NOMO-1 treated with dmso at 0.1 percent for 144 hours (cell line): ENCODE results near the gene SERPINA5.

Experiments
- DNase-seq: peaks from one replicate; lab custom pipeline; 2025; ENCODE audit not compliant: unreplicated experiment; lab: John Stamatoyannopoulos, UW

SERPINA5 gene

DNA sequence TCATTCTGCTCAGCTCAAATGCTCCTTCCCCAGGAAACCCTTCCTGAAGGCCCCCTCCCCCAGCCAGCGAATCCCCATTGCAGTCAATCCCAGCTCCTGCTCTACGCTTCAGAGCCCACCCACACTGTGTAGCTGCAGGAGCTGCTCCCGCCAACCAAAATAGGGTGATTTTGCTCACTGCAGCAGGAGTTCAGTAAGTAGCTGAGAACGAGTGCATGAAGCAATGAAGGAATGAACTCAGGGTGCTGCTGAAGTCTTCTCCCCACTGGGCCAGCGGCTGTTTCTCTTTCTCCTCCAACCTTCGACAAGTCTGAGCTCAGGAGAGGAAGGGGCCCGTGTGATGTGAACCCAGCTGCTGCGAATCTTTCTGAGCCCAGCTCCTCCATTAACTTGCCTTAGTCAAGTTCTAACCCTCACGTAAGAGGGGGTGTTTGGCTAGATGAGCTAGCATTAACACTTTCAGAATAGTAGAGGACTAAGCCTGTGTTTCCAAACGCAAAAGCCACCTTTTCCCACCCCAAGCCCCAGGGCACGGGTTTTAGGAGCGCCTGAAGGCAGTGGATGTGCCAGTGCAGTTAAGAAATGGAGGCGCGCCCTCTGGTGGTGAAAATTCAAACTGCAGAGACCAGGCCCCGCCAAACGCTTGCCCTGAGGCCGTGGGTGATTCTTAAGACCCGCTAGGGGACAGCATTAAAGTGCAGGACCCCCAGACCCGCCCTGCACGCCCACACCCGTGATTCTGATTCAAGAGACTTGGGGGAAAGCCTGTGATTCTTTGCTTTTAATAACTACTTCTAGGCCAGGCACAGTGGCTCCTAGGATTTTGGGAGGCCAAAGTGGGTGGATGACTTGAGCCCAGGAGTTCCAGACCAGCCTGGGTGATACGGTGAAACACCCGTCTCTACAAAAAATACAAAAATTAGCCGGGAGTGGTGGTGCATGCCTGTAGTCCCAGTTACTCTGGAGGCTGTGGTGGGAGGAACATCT is 31.9 kb upstream of the SERPINA5 start:
- no peak for DNase-seq

DNA sequence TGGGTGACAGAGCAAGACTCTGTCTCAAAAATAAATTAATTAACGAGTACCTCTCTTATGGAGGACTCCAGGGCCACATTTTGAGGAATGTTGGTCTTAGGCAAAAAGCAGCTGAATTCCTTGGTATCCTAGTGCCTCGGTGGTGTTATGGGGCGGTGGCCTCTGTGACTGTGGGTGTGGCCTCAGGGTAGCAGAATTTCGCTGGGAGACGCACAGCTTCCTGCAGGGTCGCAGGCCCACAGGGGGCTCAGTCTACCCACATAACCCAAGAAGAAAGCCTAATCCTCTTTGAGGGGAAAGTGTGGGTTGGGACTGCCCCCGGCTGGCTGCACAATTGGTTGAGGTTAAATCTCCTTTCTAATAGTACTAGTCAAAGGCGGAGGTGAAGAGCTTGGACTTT is 31.2 kb upstream of the SERPINA5 start:
- DNase-seq, result no peak

DNA sequence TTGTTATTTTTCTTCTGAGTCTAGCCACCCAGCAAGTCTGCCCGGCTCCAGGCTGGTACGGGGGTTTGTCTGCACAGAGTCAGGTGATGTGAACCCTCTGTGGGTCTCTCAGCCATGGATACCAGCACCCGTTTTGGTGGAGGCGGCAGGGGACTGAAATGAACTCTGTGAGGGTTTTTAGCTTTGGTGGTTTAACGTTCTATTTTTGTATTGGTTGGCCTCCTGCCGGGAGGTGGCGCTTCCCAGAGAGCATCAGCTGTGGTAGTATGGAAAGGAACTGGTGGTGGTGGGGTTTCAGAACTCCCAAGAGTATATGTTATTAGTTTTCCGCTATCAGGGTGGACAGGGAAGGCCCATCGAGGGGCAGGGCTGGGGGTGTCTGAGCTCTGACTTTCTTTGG is 25.2 kb upstream of the SERPINA5 start:
- DNase-seq, result no peak

DNA sequence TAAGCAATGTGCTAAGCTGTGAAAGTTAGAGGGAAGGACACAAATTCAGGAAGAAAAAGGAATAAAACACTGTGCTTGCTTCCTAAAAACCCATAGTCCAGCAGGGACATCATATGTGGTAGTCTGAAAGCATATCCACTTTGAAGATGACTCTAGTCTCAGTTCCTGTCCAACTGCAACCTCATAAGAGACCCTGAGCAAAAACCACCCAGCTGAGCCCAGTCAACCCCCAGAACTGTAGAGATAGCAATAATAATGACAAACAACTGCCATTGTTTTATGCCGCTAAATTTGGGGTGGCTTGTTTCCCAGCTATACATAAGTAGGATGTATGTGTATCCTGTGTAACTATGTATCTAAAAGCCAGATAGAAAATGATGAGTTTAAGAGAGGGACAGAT is 23.9 kb upstream of the SERPINA5 start:
- DNase-seq, result no peak

DNA sequence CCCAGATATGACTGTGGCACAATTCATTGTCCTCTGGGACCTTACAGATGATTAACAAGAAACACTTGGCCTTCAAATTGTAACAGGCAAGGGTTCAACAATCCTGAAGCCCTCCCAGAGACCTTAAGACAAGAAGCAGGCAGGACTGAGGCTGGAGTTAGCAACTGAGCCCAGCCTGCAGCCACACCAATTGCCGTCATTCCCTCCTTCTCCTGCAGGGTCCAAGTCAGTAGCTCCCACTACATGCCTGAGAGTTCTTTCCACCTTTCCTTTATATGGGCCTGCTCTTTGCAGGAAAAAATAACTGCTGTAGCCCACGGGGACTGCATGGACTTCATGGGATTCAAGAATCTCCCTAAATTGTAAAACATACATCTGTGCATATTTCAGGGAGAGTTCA is 22.4 kb upstream of the SERPINA5 start:
- no peak for DNase-seq

DNA sequence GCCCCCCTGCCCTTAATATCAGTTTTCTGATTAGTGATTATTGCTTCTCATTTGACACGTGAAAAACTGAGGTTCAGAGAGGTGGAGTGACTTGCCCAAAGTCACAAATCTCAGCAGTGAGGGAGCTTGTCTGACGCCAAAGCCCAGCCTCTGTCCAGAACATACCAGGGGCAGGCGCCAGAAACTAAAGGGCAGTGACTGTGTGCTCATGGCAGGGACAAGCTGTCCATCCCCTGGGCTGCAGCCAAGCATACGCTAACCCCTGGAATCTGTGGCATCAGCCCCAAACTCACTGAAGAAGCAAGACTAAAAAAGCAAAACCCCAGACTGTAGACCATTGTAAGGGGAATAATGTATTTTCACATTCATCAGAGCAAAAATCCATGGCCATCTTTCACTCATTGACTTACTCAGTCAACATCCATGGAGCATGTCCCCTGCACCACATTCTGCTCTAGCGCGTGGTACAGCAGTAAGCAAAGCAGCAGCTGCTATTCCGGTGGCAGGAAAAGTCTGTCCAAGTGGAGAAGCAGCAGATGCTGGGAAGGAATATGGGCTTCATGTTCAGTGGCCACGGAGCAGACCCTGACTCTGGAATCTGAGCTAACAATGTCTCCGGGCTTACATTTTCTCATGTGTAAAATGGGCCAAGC is 21.5 kb upstream of the SERPINA5 start:
- DNase-seq, result no peak

DNA sequence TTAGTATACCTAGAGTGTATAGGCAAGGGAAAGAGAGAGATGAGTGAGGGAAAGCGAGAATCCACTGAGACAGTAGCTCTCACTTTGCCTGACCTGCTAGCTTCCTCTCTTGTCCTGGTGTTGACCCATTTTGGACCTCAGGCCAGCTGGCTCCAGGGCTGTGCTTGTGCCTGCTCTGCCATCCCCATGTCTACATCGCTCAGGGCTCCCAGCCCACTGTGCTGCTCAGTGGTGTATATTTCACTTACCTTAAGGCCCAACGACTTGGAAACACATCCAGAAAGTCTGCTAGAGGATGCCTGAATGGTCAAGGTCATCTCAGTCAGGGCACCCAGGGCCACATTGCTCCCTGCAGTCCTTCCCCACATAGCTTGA is 20.9 kb upstream of the SERPINA5 start:
- DNase-seq, result no peak

DNA sequence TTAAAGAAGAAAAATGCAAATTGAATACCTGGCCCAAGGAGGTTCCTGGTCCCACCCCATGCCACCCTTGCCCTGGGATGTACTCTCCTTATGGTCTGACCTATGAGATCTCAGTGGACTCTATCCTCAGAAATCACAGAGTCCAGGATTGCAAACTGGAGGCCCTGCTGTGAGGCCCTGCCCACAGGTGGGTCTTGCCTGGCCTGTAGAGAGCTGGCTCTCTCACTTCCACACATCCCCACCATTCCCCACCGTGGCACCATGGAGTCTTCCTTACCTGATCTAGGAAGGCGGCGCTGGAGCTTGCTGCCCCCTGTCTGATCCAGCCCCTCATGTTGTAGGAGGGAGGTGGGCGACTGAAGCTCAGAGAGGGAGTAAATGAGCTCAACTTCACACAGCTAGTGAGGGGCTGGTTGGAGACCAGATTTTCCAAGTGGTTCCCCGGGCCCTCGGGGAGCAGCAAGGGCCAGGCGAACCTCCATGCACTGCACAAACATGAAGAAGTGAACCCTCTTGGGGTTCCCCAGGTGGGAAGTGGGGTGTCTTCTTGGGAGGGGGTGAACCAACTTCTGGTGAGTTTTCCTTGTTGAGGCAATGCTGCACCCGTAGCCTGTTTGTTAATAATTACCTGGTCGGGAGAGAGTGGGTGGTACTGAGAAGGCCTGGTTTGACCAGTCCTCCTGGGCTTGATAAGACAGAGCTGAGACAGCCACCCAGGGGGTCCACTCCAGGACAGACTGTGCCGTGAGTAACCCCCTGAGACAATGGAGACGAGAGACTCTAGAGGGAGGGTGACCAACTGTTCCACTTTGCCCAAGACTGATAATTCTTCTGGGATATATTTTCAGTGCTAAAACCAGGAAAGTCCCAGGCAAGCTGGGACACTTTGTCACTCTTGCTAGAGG is 20.2 kb upstream of the SERPINA5 start, which contains the start of gene SERPINA4:
TSS of gene SERPINA4 (plus strand) at position 692 of the 905 bp plus-strand sequence. CDS start 2,041 bp downstream, outside the sequence.
- no peak for DNase-seq

DNA sequence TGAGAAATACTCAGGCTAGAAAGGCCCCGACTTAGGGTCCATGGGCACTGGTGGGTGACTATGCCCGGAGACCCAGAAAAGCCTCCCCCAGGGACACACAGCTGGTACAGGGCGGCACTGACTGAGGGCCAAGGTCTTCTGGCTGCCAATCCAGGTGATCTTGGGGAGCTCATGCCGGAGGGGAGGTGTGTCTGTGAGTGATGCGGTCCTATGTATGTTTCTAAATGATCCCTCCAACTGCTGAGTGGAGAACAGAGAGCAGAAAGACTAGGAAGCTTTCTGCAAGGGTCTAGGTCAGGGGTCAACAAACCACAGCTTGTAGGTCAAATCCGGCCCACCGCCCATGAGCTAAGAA is 19.6 kb upstream of the SERPINA5 start:
- DNase-seq, result no peak

DNA sequence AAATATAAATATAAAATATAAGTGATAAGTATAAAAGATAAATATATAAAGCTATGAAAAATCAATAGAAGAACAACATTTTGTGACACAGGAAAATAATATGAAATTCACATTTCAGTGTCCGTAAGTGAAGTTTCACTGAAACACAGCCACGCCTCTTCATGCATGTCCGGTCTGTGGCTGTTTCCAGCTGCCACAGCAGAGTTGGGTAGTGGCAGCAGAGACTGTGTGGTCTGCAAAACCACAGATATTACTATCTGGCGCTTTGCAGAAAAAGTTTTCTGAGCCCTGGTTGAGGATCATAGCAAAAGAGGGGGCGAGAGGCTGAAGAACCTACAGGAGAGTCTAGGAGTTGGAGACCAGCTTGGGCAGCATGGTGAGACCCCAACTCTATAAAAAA is 19.2 kb upstream of the SERPINA5 start:
- DNase-seq, result no peak

DNA sequence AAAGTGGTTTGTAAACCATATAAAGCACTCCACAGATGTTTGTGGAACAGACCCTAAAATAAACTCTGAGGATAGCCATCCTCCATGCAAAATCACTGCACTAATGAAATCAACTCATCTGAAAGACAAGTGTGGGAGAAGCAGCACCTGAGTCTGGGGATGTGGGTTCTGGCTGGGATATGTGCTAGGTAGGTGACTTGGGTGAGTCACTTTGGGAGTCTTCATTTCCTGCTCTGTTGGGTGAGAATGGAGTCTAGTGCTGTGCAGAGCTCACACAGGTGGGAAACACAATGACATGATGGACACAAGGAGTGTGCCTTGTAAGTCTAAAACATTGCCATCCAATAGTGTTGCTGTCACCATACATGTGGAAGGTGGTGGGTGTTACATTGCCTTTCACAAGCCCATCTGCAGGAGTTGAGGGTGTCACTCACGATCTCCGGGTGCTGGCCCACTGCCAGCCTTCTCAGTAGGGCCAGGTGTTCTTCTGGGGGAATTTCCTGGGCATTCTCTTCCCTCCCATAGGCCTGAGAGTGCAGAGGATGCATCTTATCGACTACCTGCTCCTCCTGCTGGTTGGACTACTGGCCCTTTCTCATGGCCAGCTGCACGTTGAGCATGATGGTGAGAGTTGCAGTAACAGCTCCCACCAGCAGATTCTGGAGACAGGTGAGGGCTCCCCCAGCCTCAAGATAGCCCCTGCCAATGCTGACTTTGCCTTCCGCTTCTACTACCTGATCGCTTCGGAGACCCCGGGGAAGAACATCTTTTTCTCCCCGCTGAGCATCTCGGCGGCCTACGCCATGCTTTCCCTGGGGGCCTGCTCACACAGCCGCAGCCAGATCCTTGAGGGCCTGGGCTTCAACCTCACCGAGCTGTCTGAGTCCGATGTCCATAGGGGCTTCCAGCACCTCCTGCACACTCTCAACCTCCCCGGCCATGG is 18.0 kb upstream of the SERPINA5 start:
- no peak for DNase-seq

DNA sequence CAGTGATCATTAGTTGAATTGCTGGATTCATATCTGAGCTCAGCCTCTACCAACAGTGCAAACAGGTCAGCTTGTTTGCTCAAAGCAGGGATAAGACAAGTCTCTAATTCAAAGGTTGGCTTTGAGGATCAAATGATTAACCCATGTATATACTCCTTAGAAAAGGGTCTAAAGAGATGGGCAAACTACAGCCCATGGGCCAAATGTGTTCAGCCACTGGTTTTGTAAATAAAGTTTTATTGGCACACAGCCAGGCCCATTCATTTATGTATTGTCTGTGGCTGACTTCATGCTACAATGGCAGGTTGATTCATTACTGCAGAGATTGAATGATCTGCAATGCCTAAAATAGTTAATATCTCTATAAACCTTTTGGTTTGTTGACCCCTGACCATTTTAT is 16.8 kb upstream of the SERPINA5 start:
- no peak for DNase-seq

DNA sequence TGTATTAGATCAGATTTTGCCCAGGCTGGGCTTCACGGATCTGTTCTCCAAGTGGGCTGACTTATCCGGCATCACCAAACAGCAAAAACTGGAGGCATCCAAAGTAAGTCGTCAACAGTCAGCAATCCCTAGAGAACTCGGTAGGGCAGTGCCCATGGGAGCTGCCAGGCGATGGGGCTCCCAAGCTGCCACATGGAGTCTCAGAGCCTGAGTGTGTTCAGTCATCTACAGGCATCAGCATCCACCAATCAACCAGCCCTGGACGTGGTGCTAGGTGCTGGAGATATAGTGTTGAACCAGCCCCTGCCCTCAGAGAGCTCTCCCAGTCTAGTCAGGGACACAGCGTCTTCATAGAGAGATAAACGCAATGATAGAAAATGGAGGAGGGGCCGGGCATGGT is 13.0 kb upstream of the SERPINA5 start:
- no peak for DNase-seq

DNA sequence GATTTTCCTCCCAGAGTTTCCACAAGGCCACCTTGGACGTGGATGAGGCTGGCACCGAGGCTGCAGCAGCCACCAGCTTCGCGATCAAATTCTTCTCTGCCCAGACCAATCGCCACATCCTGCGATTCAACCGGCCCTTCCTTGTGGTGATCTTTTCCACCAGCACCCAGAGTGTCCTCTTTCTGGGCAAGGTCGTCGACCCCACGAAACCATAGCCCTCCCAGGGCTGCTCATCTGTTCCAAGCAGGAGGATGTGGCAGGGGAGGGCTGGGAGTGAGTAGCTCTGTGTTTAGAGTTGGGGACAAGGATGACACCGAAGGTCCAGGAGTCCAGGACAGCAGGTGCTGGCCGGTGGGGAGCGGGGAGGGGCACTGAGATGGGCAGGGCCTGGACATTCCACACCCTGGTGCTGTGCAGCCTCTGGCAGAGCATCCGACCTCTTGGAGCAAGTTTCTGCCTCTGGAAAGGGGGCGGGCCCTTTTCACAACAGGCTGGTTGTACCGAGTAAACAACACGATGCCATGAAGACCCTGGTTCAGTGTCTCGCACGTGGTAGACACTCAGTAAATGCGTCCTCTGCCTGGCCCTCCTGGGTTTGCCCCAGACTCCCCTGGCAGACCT is 11.7 kb upstream of the SERPINA5 start:
- DNase-seq, result no peak

DNA sequence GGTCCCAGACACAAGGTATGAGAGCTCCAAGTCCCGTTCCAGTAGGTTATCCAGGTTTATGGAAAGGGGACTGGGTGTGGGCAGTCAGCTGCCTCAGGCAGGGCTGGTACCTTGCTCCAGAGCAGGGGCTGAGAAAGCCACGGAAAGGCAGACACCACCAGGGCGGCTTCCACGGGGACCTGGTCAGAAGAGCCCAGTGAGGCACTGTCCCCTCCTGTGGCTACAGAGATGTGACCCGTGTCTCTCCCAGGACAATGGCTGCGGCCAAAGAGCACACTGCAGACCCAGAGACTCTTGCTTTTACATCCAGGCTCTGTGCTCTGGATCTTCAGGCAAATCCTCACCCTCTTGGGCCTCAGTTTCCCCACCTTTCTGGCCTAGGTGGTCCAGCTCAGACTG is 11.2 kb upstream of the SERPINA5 start:
- no peak for DNase-seq

DNA sequence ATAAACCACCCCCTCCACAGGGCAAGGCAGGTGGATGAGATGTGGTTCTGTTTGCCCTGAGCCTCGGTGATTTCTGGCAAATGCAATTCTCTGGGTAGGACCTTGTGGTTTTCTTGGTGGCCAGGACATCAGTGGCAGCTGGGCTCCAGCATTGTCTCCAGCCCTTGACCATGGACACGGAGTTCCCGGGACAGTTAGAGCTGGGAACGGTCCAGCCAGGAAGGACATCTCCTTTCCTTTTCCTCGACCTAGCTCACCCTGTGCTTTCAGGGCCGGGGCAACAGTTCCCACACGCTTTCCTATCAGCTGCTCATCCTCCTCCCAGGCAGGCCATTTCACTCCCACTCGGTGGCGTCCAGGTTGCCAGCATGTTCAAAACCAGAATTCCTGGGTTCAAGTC is 10.8 kb upstream of the SERPINA5 start:
- DNase-seq, result no peak

DNA sequence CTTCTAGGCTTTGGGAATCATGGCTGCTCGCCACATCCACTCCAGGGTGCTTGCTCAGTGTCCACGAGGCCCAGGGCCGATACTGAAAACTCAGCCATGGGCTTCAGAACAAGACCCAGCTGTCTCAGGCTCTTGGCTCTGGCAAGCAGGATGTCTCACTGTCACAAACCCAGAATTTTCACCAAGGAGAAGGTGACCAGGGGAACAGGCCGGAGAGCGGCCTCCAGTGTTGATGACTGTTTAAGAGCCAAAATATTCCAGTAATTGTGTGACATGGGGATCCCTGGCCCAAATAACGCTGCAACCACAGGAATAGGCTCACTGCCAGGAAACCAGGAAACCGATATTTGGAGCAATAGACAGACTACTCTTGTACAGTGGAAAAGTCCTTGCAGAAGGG is 9.8 kb upstream of the SERPINA5 start:
- no peak for DNase-seq

DNA sequence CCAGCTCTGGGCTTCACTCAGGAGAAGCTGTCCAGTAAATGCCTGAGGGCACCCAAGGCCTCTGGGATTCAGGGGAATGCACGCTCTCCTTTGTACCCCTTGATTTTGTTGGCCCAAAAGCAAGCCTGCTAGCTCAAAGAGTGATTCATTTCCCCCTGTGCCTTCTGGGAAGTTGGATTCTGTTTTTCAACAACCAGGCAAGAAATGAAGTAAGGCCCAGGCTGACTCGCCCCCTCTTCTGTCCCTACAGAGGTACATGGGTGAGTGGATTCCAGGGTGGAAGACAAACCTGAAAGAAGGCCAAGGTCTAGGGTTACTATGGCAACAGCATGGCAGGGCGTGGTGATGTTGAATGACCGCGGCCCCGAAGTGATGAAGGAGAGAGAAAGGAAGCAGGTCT is 9.3 kb upstream of the SERPINA5 start:
- no peak for DNase-seq

DNA sequence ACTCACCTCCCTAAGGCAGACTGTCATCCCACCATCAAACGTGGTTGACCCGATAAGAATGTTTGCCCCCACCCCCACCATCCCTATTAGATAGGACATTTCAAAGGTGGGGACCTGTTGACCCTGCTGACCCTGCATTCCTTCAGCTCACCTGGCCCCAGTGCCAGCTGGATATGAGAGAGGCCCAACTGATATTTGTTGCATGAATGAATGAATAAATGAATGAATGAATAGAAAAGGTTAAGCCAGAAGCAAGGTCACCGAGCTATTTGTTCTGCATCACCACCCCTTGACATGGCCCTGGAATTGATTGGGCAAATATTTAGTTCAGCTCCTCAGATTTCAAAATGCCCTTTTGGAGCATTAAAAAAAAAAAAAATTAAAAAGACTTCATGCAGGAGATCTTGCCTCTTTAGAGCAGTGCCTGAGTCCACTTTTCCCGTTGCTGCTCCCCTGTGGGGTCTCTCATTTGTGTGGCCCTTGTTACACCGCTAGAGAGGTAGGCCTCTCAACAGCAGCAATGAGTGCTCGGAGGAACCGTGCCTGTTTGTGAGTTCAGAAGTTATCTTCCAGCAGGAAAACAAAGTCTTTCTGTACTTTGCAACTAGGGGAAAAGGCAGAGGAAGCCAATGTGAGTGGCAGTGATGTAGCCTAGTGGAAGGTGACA is 8.5 kb upstream of the SERPINA5 start:
- no peak for DNase-seq
